ENCODE measurements around the gene CXCR6. TPM values are rescaled to one million over a fixed set of nuclear protein-coding genes. Genes with fewer than 3 reads are reported as not detected.

The CXCR6 gene
- total RNA-seq, 4 donors from 2014 or later = 0.38 to 2.4 (median 1.0) TPM

DNA sequence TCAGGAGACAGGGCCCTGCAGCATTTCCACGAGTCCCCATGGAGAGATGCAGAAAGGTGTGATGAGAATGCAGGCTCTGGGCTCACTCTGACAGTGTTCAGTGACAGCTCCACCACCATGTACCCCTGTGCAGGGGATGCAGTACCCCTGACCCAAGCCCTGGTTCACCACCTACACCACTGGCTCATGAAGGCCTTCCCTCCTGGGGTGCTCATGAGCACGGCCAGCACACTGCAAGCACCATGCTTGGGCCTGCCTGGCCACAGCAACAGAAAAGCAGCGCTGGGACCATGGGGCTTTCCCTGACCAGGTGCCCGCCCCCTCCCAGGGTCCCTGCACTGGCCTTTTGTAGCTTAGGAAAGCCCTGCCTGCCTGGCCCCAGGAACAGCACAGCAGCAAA is 6.2 kb downstream of the CXCR6 start:
- TF ChIP-seq, protein P1, sequence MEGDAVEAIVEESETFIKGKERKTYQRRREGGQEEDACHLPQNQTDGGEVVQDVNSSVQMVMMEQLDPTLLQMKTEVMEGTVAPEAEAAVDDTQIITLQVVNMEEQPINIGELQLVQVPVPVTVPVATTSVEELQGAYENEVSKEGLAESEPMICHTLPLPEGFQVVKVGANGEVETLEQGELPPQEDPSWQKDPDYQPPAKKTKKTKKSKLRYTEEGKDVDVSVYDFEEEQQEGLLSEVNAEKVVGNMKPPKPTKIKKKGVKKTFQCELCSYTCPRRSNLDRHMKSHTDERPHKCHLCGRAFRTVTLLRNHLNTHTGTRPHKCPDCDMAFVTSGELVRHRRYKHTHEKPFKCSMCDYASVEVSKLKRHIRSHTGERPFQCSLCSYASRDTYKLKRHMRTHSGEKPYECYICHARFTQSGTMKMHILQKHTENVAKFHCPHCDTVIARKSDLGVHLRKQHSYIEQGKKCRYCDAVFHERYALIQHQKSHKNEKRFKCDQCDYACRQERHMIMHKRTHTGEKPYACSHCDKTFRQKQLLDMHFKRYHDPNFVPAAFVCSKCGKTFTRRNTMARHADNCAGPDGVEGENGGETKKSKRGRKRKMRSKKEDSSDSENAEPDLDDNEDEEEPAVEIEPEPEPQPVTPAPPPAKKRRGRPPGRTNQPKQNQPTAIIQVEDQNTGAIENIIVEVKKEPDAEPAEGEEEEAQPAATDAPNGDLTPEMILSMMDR (IDR thresholded peaks at IDR 0.05; ENCODE audit: low read depth) = no peak

DNA sequence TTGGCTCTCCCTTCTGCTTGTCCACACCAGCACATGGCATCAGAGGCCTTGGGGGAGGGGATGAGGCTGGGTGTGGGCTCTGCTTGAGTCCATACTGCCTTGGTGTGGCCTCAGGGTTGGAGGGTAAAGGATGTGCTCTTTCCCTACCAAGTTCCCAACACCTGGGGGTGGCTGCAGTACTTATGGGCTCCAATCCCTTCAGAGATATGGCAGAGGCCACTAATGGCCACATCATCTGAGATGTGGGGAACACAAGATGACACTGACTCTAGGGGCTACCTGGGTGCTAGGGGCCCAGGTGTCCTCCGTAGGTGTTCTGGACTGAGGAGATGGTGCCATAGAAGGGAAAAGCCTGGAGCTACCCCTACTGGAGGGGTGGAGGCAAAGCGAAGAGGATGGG is 6.9 kb downstream of the CXCR6 start:
- TF ChIP-seq, protein P1 (IDR thresholded peaks at IDR 0.05; ENCODE audit: low read depth) = no peak

DNA sequence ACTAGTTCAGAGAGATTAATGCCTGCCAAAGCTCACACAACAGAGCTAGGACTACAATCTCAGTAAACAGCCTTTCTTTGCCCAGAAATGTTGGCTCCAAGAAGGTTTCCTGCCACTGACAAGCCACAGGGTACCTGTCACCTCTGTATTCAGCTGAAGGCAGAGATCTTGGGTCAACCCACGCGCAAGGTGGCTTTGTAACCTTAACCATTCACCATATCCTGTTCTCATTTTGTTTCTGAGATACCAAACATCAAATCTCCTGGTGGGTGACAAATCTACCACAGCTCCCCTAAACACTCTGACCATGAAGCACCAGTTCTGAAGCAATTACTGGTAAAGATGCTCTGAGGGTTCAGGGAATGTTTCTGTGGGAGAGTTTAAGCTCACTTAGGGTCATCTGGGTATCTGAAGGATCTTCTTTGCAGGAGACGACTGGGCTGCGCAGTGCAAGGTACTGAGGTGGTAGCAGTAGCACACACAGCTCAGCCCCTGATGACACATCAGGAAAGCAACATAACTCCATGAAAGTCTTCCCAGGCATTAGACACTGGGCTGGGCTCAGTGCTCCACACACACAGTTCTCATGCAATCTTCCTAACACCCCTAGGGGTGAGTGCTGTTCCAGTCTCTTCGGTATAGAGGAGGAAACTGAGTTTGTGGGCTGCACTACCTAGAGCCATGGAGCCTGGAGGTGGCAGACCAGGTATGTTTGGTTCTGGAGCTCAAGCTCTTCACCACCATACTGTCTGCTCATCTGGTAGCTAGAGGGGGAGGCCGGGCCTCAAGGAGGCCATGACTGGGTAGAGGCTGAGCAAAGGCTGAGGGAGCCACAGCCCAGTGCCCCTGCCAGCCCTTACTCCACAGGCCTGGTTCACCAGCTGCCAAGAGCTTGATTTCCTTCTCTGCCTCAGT is 7.7 kb downstream of the CXCR6 start:
- TF ChIP-seq, protein P1 (IDR thresholded peaks at IDR 0.05; ENCODE audit: low read depth) = no peak

DNA sequence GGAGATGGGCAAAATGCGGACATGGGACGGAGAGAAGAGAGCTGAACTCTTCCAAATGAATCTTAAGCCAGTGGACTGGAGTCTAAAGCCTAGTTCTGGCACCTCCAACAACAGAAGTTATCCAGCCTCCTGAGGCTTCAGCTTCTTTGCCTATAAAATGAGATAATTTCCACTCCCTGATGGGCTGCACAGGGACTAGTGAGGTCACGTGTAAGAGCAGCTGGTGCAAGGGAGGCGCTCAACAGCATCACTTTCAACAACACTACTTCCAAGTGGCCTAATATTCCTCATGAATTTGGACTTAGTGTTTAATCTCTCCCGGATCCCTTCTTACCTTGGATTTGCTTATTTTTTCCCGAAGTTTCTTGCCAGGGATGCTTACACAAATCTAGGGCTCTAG is 8.7 kb downstream of the CXCR6 start:
- TF ChIP-seq, protein P1 (IDR thresholded peaks at IDR 0.05; ENCODE audit: low read depth) = no peak

DNA sequence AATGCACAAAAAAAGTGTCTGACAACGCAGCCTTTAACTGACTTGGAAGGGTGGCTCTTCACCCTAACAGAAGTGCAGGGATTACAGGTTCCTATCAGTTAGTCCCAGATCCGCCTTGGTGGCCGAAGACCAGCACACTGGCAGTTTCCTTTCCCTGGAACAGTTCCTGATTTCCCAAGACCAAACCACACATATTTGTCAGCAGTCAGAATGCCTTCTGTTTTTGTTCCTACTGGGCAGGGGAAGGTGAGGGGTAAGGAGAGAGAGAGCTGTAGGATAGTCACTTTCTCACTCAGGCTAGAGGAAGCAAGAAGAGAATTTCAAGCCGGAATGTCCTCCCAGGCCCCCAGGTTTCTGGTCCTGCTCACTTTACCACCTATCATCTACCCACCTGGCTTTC is 9.2 kb downstream of the CXCR6 start:
- TF ChIP-seq, protein P1 (IDR thresholded peaks at IDR 0.05; ENCODE audit: low read depth) = no peak

DNA sequence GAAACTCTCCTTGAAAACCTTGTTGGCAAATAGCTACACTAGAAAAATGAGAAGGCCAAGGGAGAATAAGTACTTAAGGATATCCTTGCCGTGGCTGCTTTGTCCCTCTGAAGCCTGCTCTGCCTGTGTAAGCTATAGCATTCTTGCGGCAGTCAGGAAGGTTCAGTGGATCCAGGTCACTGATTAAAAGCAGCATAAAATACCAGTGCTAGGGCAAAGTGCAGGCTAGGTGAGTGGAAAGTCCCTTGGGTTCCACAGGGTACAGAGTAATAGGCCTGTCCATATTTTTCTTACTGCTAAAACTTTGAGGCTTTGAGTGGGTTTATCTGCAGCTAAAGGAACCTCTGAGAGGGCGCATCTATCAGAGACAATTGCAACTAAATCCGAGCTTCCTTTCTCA is 10.3 kb downstream of the CXCR6 start:
- TF ChIP-seq, protein P1 (IDR thresholded peaks at IDR 0.05; ENCODE audit: low read depth) = no peak

DNA sequence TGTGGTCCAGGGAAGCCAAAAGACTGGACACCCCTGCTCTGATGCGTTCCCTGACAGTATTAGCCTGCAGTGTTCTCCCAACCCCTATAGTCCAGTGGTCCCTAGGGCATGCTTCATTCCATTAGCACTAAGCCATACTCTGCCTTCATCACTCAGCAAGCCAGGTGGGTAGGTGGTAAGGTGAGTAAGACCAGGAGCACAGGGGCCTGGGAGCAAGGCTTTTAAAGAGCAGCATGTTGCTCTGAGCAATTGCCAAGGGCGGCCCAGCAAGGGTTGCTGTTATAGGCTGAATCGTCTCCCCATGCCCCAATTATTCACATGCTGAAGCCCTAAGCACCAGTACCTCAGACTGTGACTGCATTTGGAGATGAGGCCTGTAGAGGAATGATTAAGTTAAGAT is 11.0 kb downstream of the CXCR6 start:
- TF ChIP-seq, protein P1 (IDR thresholded peaks at IDR 0.05; ENCODE audit: low read depth) = no peak
